Osteocyte (in vitro differentiated cells): ENCODE measurements around the gene ZNF534. TPM values are rescaled to one million over a fixed set of nuclear protein-coding genes. Genes with fewer than 3 reads are reported as not detected.
A peak's percentile ranks its signal among the peaks of the same experiment; 100 is the strongest.
"Not testable (repeated sequence)": the region's sequence is repeated elsewhere in the genome, so short reads cannot be mapped to it uniquely, and the experiment has no call there.

ENCODE experiments used
- DNase-seq: peaks from one replicate; pipeline ENCODE4 v3.0.0; 2021; ENCODE audit warnings: mixed read lengths; ENCODE audit not compliant: unreplicated experiment; ENCODE audit errors: extremely low spot score
- H3K27ac Mint-ChIP-seq: one replicate; pipeline ENCODE4 v1.8.0; 2021; ENCODE audit warnings: mild to moderate bottlenecking, mixed read lengths; ENCODE audit not compliant: unreplicated experiment
- H3K27me3 Mint-ChIP-seq: one replicate; pipeline ENCODE4 v1.8.0; 2021; ENCODE audit warnings: mixed read lengths; ENCODE audit not compliant: unreplicated experiment
- H3K36me3 Mint-ChIP-seq: one replicate; pipeline ENCODE4 v1.8.0; 2021; ENCODE audit warnings: mixed read lengths; ENCODE audit not compliant: unreplicated experiment
- H3K4me1 Mint-ChIP-seq: one replicate; pipeline ENCODE4 v1.8.0; 2021; ENCODE audit warnings: mixed read lengths; ENCODE audit not compliant: unreplicated experiment
- H3K4me3 Mint-ChIP-seq: one replicate; pipeline ENCODE4 v1.8.0; 2021; ENCODE audit warnings: mild to moderate bottlenecking, moderate library complexity, mixed read lengths; ENCODE audit not compliant: unreplicated experiment
- H3K9me3 Mint-ChIP-seq: one replicate; pipeline ENCODE4 v1.8.0; 2021; ENCODE audit warnings: mixed read lengths; ENCODE audit not compliant: unreplicated experiment
- CTCF ChIP-seq: fragments of 200-600 bp; sonication (generic); IDR thresholded peaks from 2 replicates; pipeline ENCODE4 v1.5.0; 2021; ENCODE audit warnings: antibody characterized with exemption, mild to moderate bottlenecking, moderate library complexity
- total RNA-seq: library from RNA; stranded (reverse); gene quantifications from 2 replicates; pipeline ENCODE4 v1.2.1, GENCODE V29; 2021

ZNF534 gene
- total RNA-seq, 1 donor from 2014 or later = not detected

GRCh38 chr19:52492201-52492993, 63.4 kb downstream of the ZNF534 start:
- H3K36me3 Mint-ChIP-seq = no peaks in the 10 kb centered on the region
- TF ChIP-seq CTCF = no peak
- DNase-seq = no peak
- peaks cover 4% of the 10 kb centered on the region for H3K4me1 Mint-ChIP-seq
- peaks cover 18% of the 10 kb centered on the region for H3K9me3 Mint-ChIP-seq
- H3K27ac Mint-ChIP-seq = no peak overlapping the region
- no peaks in the 10 kb centered on the region for H3K27me3 Mint-ChIP-seq
- H3K4me3 Mint-ChIP-seq = peak overlapping the region; percentile 67

GRCh38 chr19:52492994-52493470, 64.1 kb downstream of the ZNF534 start:
- DNase-seq = no peak
- Mint-ChIP-seq H3K4me1 (peaks cover 4% of the 10 kb centered on the region), H3K27ac (no peak overlapping the region), H3K27me3 (no peaks in the 10 kb centered on the region), H3K4me3 (peak overlapping the region; percentile 67), H3K9me3 (peaks cover 23% of the 10 kb centered on the region), H3K36me3 (no peaks in the 10 kb centered on the region)
- TF ChIP-seq CTCF = peak; percentile 29

- Mint-ChIP-seq H3K4me1 (peaks cover 4% of the 10 kb centered on the region), H3K9me3 (peaks cover 28% of the 10 kb centered on the region), H3K27me3 (no peaks in the 10 kb centered on the region), H3K36me3 (peaks cover 2% of the 10 kb centered on the region), H3K27ac (no peak overlapping the region), H3K4me3 (no peak overlapping the region)
- no peak for TF ChIP-seq CTCF
- DNase-seq = no peak
Measured at GRCh38 chr19:52494518-52494917, 65.6 kb downstream of the ZNF534 start.

DNA sequence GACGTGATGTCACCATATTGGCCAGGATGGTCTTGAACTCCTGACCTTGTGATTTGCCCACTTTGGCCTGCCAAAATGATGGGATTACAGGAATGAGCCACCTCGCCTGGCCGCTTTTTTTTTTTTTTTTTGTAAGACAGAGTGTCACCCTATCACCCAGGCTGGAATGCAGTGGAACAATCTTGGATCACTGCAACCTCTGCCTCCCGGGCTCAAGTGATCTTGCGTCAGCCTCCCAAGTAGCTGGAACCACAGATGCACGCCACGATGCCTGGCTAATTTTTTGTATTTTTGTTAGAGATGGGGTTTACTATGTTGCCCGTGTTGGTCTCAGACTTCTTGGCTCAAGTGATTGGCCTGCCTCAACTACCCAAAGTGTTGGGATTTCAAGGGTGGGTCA, 69.6 kb downstream of the ZNF534 start:
- H3K9me3 Mint-ChIP-seq = peaks cover 38% of the 10 kb centered on the region
- no peak for TF ChIP-seq CTCF
- no peak for DNase-seq
- H3K4me1 Mint-ChIP-seq = no peaks in the 10 kb centered on the region
- no peak overlapping the region for H3K4me3 Mint-ChIP-seq
- no peak overlapping the region for H3K27ac Mint-ChIP-seq
- peaks cover 2% of the 10 kb centered on the region for H3K36me3 Mint-ChIP-seq
- H3K27me3 Mint-ChIP-seq = no peaks in the 10 kb centered on the region

- H3K36me3 Mint-ChIP-seq, H3K4me3 Mint-ChIP-seq, H3K4me1 Mint-ChIP-seq, H3K27me3 Mint-ChIP-seq, H3K27ac Mint-ChIP-seq, DNase-seq: not testable (repeated sequence)
- H3K9me3 Mint-ChIP-seq = peaks cover 39% of the 10 kb centered on the region
Measured at GRCh38 chr19:52500474-52500873, 71.5 kb downstream of the ZNF534 start.

GRCh38 chr19:52500991-52501390, 72.0 kb downstream of the ZNF534 start:
- not testable (repeated sequence) for H3K36me3 Mint-ChIP-seq, H3K27ac Mint-ChIP-seq, DNase-seq, H3K4me1 Mint-ChIP-seq, H3K4me3 Mint-ChIP-seq, H3K27me3 Mint-ChIP-seq
- peaks cover 39% of the 10 kb centered on the region for H3K9me3 Mint-ChIP-seq

Other genes with a start within 250 kb of the ZNF534 start
- gene PPP2R1A, start 239.1 kb upstream of the ZNF534 start, total RNA-seq = 257 and 269 TPM in 2 replicates
- gene ZNF766, start 159.6 kb upstream of the ZNF534 start, total RNA-seq = 20.2 and 20.3 TPM in 2 replicates
- gene ZNF480, start 132.0 kb upstream of the ZNF534 start, total RNA-seq = 13.5 TPM in 2 replicates
- gene ZNF610, start 92.9 kb upstream of the ZNF534 start, total RNA-seq = 3.8 and 6.6 TPM in 2 replicates
- gene ZNF880, start 59.2 kb upstream of the ZNF534 start, total RNA-seq = 3.0 and 4.6 TPM in 2 replicates
- gene ZNF528, start 31.3 kb upstream of the ZNF534 start, total RNA-seq = 1.5 and 1.8 TPM in 2 replicates
- gene ZNF578, start 24.4 kb downstream of the ZNF534 start, total RNA-seq = not detected in 2 replicates
- gene ZNF808, start 98.5 kb downstream of the ZNF534 start, total RNA-seq = 22.8 and 29.2 TPM in 2 replicates
- 15.6 and 16.1 TPM in 2 replicates for gene ZNF701, start 141.1 kb downstream of the ZNF534 start, total RNA-seq
- gene ZNF83, start 209.2 kb downstream of the ZNF534 start, total RNA-seq = 55.6 and 58.1 TPM in 2 replicates